ENCODE measurements around the gene COL11A1.

Gene COL11A1

DNA sequence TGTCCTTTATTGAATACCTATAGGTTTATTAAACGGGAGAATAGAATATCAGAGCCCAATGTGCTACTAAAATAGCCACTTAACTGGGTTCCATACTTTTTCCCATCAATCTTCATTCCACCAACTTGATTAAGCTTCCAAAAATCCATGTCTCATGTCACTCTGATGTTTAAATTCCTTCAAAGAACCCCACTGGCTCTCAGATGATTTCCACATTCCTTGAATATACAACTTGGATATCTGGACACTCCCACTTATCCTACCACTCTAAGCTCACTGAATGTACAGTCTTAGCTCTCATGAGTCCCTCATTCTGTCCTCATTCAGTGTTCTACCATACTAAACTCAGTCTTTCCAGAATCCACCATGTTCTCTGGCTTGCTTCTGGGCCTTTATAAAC, 21.1 kb downstream of the COL11A1 start:
- POLR2A ChIA-PET, result no interaction called here
- H3K27ac ChIP-seq (ENCODE audit: insufficient read depth in 1 of 2, low read depth in 1 of 2, low read length in 2 of 2, poor library complexity in 1 of 2, severe bottlenecking in 2 of 2), result no peak overlapping the region
- 88% methylated on average over 1 of the region's 1 CpG for WGBS (ENCODE audit: insufficient coverage)
- H3K36me3 ChIP-seq (ENCODE audit: control insufficient read depth in 4 of 4, insufficient read depth in 4 of 4, low read length in 3 of 4), result no peaks in the 10 kb centered on the region
- H3K4me3 ChIP-seq (ENCODE audit: control insufficient read depth in 1 of 7, extremely low read depth in 1 of 7, insufficient read depth in 4 of 7, low read depth in 2 of 7, low read length in 6 of 7), result no peak overlapping the region
- CTCF ChIA-PET, result no interaction called here
- no peaks in the 10 kb centered on the region for H3K27me3 ChIP-seq (replicated peaks in 2 of 5; ENCODE audit: control insufficient read depth in 4 of 5, insufficient read depth in 5 of 5, low read length in 4 of 5)
- no peaks in the 10 kb centered on the region for H3K9me3 ChIP-seq (ENCODE audit: control extremely low read depth in 1 of 5, control insufficient read depth in 4 of 5, insufficient read depth in 2 of 5, low read depth in 1 of 5, low read length in 4 of 5)
- no peak for DNase-seq
- no peaks in the 10 kb centered on the region for H3K4me1 ChIP-seq (ENCODE audit: control extremely low read depth in 1 of 4, control insufficient read depth in 4 of 4, insufficient read depth in 4 of 4, low read length in 3 of 4)

DNA sequence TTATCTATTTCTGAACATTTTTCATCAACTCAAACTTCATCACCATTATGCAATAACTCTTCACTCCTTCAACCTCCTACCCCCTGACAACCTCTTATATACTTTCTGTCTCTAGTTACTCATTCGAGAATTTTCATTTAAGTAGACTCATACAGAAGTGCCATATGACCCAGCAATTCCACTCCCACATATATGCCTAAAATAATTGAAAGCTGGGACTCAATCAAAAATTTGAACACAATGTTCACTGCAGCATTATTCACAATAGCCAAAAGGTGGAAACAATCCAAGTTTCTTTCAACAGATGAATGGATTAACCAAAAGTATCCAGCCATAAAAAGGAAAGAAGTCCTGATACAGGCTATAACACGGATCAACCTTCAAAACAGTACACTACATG, 24.1 kb downstream of the COL11A1 start:
- no peak overlapping the region for H3K27ac ChIP-seq (ENCODE audit: insufficient read depth in 1 of 2, low read depth in 1 of 2, low read length in 2 of 2, poor library complexity in 1 of 2, severe bottlenecking in 2 of 2)

DNA sequence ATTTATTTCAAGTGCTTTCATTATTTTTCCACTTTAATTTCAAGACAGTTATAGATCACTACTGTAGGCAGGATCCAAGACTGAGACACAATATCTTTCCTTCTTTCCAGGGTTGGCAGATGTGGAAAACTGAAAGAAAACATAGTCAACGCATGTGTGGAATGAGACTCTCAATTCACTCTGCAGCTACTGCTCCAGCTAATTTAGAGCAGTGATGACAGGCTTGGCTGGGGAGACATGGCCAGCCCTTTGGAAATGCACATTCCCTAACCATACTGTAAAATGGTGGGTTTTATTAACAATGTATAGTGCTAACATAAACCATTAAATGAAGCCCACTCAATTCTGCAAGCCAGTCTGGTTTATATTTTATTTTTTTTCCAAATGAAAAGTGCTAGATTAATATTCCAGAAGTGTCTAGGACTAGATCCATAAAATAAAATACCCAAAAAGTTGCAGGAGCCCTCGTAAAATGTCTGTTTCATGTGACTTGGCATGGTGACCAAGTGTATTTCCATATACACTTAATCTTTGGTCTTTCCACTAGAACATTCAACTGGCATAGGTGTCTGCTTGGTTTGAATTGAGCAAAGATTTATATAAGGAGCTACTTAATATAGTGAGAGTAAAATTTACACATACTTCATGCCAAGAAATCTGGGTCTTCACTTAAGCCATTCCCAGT, 32.9 kb downstream of the COL11A1 start:
- Histone ChIP-seq H3K4me3 (ENCODE audit: control insufficient read depth in 1 of 7, extremely low read depth in 1 of 7, insufficient read depth in 4 of 7, low read depth in 2 of 7, low read length in 6 of 7) (no peak overlapping the region), H3K4me1 (ENCODE audit: control extremely low read depth in 1 of 4, control insufficient read depth in 4 of 4, insufficient read depth in 4 of 4, low read length in 3 of 4) (no peaks in the 10 kb centered on the region), H3K36me3 (ENCODE audit: control insufficient read depth in 4 of 4, insufficient read depth in 4 of 4, low read length in 3 of 4) (no peaks in the 10 kb centered on the region), H3K9me3 (ENCODE audit: control extremely low read depth in 1 of 5, control insufficient read depth in 4 of 5, insufficient read depth in 2 of 5, low read depth in 1 of 5, low read length in 4 of 5) (no peaks in the 10 kb centered on the region), H3K27ac (ENCODE audit: insufficient read depth in 1 of 2, low read depth in 1 of 2, low read length in 2 of 2, poor library complexity in 1 of 2, severe bottlenecking in 2 of 2) (no peak overlapping the region), H3K27me3 (replicated peaks in 2 of 5; ENCODE audit: control insufficient read depth in 4 of 5, insufficient read depth in 5 of 5, low read length in 4 of 5) (no peaks in the 10 kb centered on the region)
- POLR2A ChIA-PET, result no interaction called here
- no CpG with 5 or more reads among the region's 2 CpGs for WGBS (ENCODE audit: insufficient coverage)
- CTCF ChIA-PET, result no interaction called here
- DNase-seq, result no peak

More for the DNA sequence above, 24.1 kb downstream of the COL11A1 start:
- ChIA-PET POLR2A (no interaction called here), CTCF (no interaction called here)
- Histone ChIP-seq H3K27me3 (replicated peaks in 2 of 5; ENCODE audit: control insufficient read depth in 4 of 5, insufficient read depth in 5 of 5, low read length in 4 of 5) (no peaks in the 10 kb centered on the region), H3K4me1 (ENCODE audit: control extremely low read depth in 1 of 4, control insufficient read depth in 4 of 4, insufficient read depth in 4 of 4, low read length in 3 of 4) (no peaks in the 10 kb centered on the region), H3K9me3 (ENCODE audit: control extremely low read depth in 1 of 5, control insufficient read depth in 4 of 5, insufficient read depth in 2 of 5, low read depth in 1 of 5, low read length in 4 of 5) (no peaks in the 10 kb centered on the region), H3K36me3 (ENCODE audit: control insufficient read depth in 4 of 4, insufficient read depth in 4 of 4, low read length in 3 of 4) (no peaks in the 10 kb centered on the region), H3K4me3 (ENCODE audit: control insufficient read depth in 1 of 7, extremely low read depth in 1 of 7, insufficient read depth in 4 of 7, low read depth in 2 of 7, low read length in 6 of 7) (no peak overlapping the region)
- no peak for DNase-seq
- 27% methylated on average over 1 of the region's 2 CpGs for WGBS (ENCODE audit: insufficient coverage)

DNA sequence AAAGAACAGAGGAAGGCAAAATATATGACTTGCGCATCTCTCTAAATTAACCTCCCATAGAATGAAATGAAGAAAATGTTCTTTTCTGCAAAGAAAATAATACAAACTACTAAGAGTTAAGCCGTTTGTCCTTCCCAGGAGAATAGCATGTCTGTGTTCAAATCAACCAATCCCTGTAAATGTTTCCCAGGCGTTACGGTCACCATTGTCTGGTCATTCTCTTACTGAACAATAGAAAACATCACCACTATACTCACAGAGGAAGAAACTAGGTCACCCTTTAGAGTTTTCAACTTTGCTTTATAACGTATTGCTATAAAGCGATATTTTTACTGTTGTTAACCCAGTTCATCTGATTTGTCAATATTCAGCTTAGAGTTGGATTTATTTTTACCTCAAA, 34.1 kb downstream of the COL11A1 start:
- no peak overlapping the region for H3K27ac ChIP-seq (ENCODE audit: insufficient read depth in 1 of 2, low read depth in 1 of 2, low read length in 2 of 2, poor library complexity in 1 of 2, severe bottlenecking in 2 of 2)
- ChIA-PET POLR2A (no interaction called here), CTCF (no interaction called here)
- H3K27me3 ChIP-seq (replicated peaks in 2 of 5; ENCODE audit: control insufficient read depth in 4 of 5, insufficient read depth in 5 of 5, low read length in 4 of 5), result no peaks in the 10 kb centered on the region
- no peak for DNase-seq
- WGBS (ENCODE audit: insufficient coverage), result 96% methylated on average over 4 of the region's 6 CpGs
- no peaks in the 10 kb centered on the region for H3K4me1 ChIP-seq (ENCODE audit: control extremely low read depth in 1 of 4, control insufficient read depth in 4 of 4, insufficient read depth in 4 of 4, low read length in 3 of 4)
- H3K9me3 ChIP-seq (ENCODE audit: control extremely low read depth in 1 of 5, control insufficient read depth in 4 of 5, insufficient read depth in 2 of 5, low read depth in 1 of 5, low read length in 4 of 5), result no peaks in the 10 kb centered on the region
- H3K36me3 ChIP-seq (ENCODE audit: control insufficient read depth in 4 of 4, insufficient read depth in 4 of 4, low read length in 3 of 4), result no peaks in the 10 kb centered on the region
- H3K4me3 ChIP-seq (ENCODE audit: control insufficient read depth in 1 of 7, extremely low read depth in 1 of 7, insufficient read depth in 4 of 7, low read depth in 2 of 7, low read length in 6 of 7), result no peak overlapping the region

DNA sequence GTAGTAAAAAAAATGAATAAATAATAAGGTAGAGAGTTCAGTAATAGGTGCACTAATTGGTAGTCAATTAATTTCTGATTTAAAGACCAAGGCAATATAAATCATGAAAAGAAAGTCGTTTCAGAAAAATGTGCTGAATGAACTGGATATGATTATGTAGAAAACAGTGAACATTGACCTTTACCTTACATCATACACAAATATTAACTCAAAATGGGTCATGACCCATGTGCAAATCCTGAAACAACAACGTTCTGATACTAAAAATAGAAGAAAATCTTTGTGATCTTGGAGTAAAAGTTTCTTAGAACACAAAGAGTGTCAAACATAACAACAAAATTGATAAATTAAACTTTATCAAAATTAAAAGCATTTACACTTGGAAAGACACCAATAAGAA, 39.1 kb downstream of the COL11A1 start:
- no peaks in the 10 kb centered on the region for H3K27me3 ChIP-seq (replicated peaks in 2 of 5; ENCODE audit: control insufficient read depth in 4 of 5, insufficient read depth in 5 of 5, low read length in 4 of 5)
- no peak overlapping the region for H3K4me3 ChIP-seq (ENCODE audit: control insufficient read depth in 1 of 7, extremely low read depth in 1 of 7, insufficient read depth in 4 of 7, low read depth in 2 of 7, low read length in 6 of 7)
- ChIA-PET CTCF (no interaction called here), POLR2A (no interaction called here)
- WGBS (ENCODE audit: insufficient coverage), result no CpG with 5 or more reads among the region's 2 CpGs
- no peaks in the 10 kb centered on the region for H3K9me3 ChIP-seq (ENCODE audit: control extremely low read depth in 1 of 5, control insufficient read depth in 4 of 5, insufficient read depth in 2 of 5, low read depth in 1 of 5, low read length in 4 of 5)
- no peak overlapping the region for H3K27ac ChIP-seq (ENCODE audit: insufficient read depth in 1 of 2, low read depth in 1 of 2, low read length in 2 of 2, poor library complexity in 1 of 2, severe bottlenecking in 2 of 2)
- H3K36me3 ChIP-seq (ENCODE audit: control insufficient read depth in 4 of 4, insufficient read depth in 4 of 4, low read length in 3 of 4), result no peaks in the 10 kb centered on the region
- no peak for DNase-seq
- H3K4me1 ChIP-seq (ENCODE audit: control extremely low read depth in 1 of 4, control insufficient read depth in 4 of 4, insufficient read depth in 4 of 4, low read length in 3 of 4), result no peaks in the 10 kb centered on the region

DNA sequence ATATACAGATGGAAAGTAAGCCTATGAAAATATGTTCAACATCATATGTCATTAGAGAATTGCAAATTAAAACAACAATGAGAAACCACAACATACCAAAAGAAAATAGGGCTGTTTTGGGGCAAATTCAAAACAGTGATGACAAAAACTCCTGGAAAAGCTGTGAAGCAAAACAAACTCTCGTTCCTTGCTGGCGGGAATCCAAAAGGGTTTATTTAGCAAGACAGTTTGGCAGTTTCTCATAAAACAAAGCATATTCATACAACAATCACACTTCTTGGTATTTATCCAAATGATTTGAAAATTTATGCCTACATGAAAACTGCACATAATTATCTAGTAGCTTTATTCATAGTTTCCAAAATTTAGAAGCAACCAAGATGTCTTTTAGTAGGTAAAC, 44.4 kb downstream of the COL11A1 start:
- Histone ChIP-seq H3K27me3 (replicated peaks in 2 of 5; ENCODE audit: control insufficient read depth in 4 of 5, insufficient read depth in 5 of 5, low read length in 4 of 5) (no peaks in the 10 kb centered on the region), H3K9me3 (ENCODE audit: control extremely low read depth in 1 of 5, control insufficient read depth in 4 of 5, insufficient read depth in 2 of 5, low read depth in 1 of 5, low read length in 4 of 5) (peaks cover 0 to 2% (median 0%) of the 10 kb centered on the region in 5 experiments), H3K36me3 (ENCODE audit: control insufficient read depth in 4 of 4, insufficient read depth in 4 of 4, low read length in 3 of 4) (no peaks in the 10 kb centered on the region), H3K4me1 (ENCODE audit: control extremely low read depth in 1 of 4, control insufficient read depth in 4 of 4, insufficient read depth in 4 of 4, low read length in 3 of 4) (no peaks in the 10 kb centered on the region), H3K4me3 (ENCODE audit: control insufficient read depth in 1 of 7, extremely low read depth in 1 of 7, insufficient read depth in 4 of 7, low read depth in 2 of 7, low read length in 6 of 7) (no peak overlapping the region), H3K27ac (ENCODE audit: insufficient read depth in 1 of 2, low read depth in 1 of 2, low read length in 2 of 2, poor library complexity in 1 of 2, severe bottlenecking in 2 of 2) (no peak overlapping the region)
- CTCF ChIA-PET, result no interaction called here
- no CpG with 5 or more reads among the region's 2 CpGs for WGBS (ENCODE audit: insufficient coverage)
- DNase-seq, result no peak
- POLR2A ChIA-PET, result no interaction called here

DNA sequence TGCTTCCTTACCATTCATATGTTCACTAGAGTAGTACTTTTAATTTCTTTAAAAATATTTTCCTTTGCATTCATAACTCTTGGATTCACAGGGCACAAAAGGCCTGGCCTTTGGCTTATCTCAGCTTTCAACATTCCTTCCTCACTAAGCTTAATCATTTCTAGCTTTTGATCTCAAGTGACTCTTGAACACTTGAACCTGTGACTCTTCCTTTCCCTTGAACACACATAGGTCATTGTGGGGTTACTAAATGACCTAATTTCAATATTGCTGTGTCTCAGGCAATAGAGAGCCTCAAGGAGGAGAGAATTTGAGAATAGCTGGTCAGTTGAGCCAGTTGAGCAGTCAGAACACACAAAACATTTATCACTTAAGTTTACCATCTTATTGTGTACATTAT, 49.9 kb downstream of the COL11A1 start:
- CTCF ChIA-PET, result no interaction called here
- H3K9me3 ChIP-seq (ENCODE audit: control extremely low read depth in 1 of 5, control insufficient read depth in 4 of 5, insufficient read depth in 2 of 5, low read depth in 1 of 5, low read length in 4 of 5), result peaks cover 0 to 2% (median 0%) of the 10 kb centered on the region in 5 experiments

More for the DNA sequence above, 49.9 kb downstream of the COL11A1 start:
- no peak for DNase-seq
- Histone ChIP-seq H3K4me1 (ENCODE audit: control extremely low read depth in 1 of 4, control insufficient read depth in 4 of 4, insufficient read depth in 4 of 4, low read length in 3 of 4) (no peaks in the 10 kb centered on the region), H3K27me3 (replicated peaks in 2 of 5; ENCODE audit: control insufficient read depth in 4 of 5, insufficient read depth in 5 of 5, low read length in 4 of 5) (no peaks in the 10 kb centered on the region), H3K4me3 (ENCODE audit: control insufficient read depth in 1 of 7, extremely low read depth in 1 of 7, insufficient read depth in 4 of 7, low read depth in 2 of 7, low read length in 6 of 7) (no peak overlapping the region), H3K27ac (ENCODE audit: insufficient read depth in 1 of 2, low read depth in 1 of 2, low read length in 2 of 2, poor library complexity in 1 of 2, severe bottlenecking in 2 of 2) (no peak overlapping the region), H3K36me3 (ENCODE audit: control insufficient read depth in 4 of 4, insufficient read depth in 4 of 4, low read length in 3 of 4) (no peaks in the 10 kb centered on the region)
- POLR2A ChIA-PET, result no interaction called here

All from common myeloid progenitor, CD34-positive (primary cell).